Testis (tissue), 3 donors: ENCODE results near the gene MRPS16. TPM values are rescaled to one million over a fixed set of nuclear protein-coding genes. Genes with fewer than 3 reads are reported as not detected.

Experiments
- DNase-seq: peaks from one replicate; pipeline ENCODE4 v3.0.0-alpha.2; 2019
- H3K27ac ChIP-seq, 2 donors: fragments of 200-600 bp; sonication (generic); one replicate each; pipeline ENCODE4 v1.5.1; 2019
- H3K27me3 ChIP-seq: fragments of 200-600 bp; sonication (generic); one replicate; pipeline ENCODE4 v1.5.1; 2019
- H3K36me3 ChIP-seq: fragments of 200-600 bp; sonication (generic); one replicate; pipeline ENCODE4 v1.5.1; 2017; ENCODE audit warnings: low read depth; ENCODE audit errors: missing control alignments
- H3K4me1 ChIP-seq: fragments of 200-600 bp; sonication (generic); one replicate; pipeline ENCODE4 v1.5.1; 2019
- H3K4me3 ChIP-seq, 2 donors: fragments of 200-600 bp; sonication (generic); one replicate each; pipeline ENCODE4 v1.5.1; 2017 to 2019
- H3K9me3 ChIP-seq: fragments of 200-600 bp; sonication (generic); one replicate; pipeline ENCODE4 v1.5.1; 2017
- CTCF ChIP-seq, 3 experiments: fragments of 450-650 bp in 2 of 3; fragments of 200-600 bp in 1 of 3; sonication (generic) in 1 of 3; IDR thresholded peaks; one replicate each; pipeline ENCODE4 v1.5.1; 2016 to 2019; ENCODE audit warnings: antibody characterized with exemption in 3 of 3, mild to moderate bottlenecking in 2 of 3, moderate library complexity in 1 of 3
- POLR2A ChIP-seq: fragments of 450-650 bp; IDR thresholded peaks from one replicate; pipeline ENCODE4 v1.6.1; 2017; ENCODE audit warnings: antibody characterized with exemption, mild to moderate bottlenecking, moderate library complexity
- WGBS, 2 donors: methylation state at CpG; one replicate each; pipeline ENCODE4 v1.1.5; 2018; 5-methylcytosine and 5-hydroxymethylcytosine counted together
- intact Hi-C: fragments of 100-400 bp; cut with DNase I; formaldehyde crosslinking; loops from one replicate; pipeline ENCODE4 v1.15.1; 2023; ENCODE audit warnings: low total_unique reads
- polyA plus RNA-seq: library from polyadenylated mRNA; stranded (reverse); fragments of 350-450 nt; fragmentation: Illumina TruSeq; extraction: RNeasy Lipid Tissue Mini Kit (QIAGEN cat#74804); gene quantifications from one replicate; pipeline ENCODE4 v1.2.3, GENCODE V29; 2014; ENCODE audit warnings: low read depth, low replicate concordance; ENCODE audit not compliant: insufficient read depth
- total RNA-seq, 2 donors: library from RNA; depleted of rRNA; stranded (reverse); fragments of >200 nt; gene quantifications; one replicate each; pipeline ENCODE4 v1.2.3, GENCODE V29; 2016

Gene MRPS16
- total and polyA plus RNA-seq, 3 donors from 2014 or later, result 45.7 to 83.5 (median 59.6) TPM

- Histone ChIP-seq H3K4me3 (no peak overlapping the region), H3K36me3 (no peaks in the 10 kb centered on the region), H3K4me1 (no peaks in the 10 kb centered on the region), H3K27ac (no peak overlapping the region), H3K9me3 (no peaks in the 10 kb centered on the region), H3K27me3 (no peaks in the 10 kb centered on the region)
- intact Hi-C loops, result no loop called here
- TF ChIP-seq CTCF (IDR thresholded peaks at IDR 0.05), result no peak
- TF ChIP-seq POLR2A, result no peak
- 88 to 94% methylated on average over 1 of the region's 1 CpG for WGBS, 2 donors
- no peak for DNase-seq
Measured at GRCh38 chr10:73287441-73287840, 35.0 kb upstream of the MRPS16 start.

- intact Hi-C loops, result no loop called here
- WGBS, 2 donors, result 85 to 98% methylated on average over 3 of the region's 3 CpGs
- no peak overlapping the region for H3K27ac ChIP-seq
- no peaks in the 10 kb centered on the region for H3K9me3 ChIP-seq
- H3K4me3 ChIP-seq, result no peak overlapping the region
- peaks cover 4% of the 10 kb centered on the region for H3K36me3 ChIP-seq
- TF ChIP-seq POLR2A (no peak), CTCF (IDR thresholded peaks at IDR 0.05) (no peak)
- no peaks in the 10 kb centered on the region for H3K27me3 ChIP-seq
- no peak for DNase-seq
- H3K4me1 ChIP-seq, result no peaks in the 10 kb centered on the region
Measured at GRCh38 chr10:73281097-73281496, 28.7 kb upstream of the MRPS16 start.

GRCh38 chr10:73264423-73264822 is 12.0 kb upstream of the MRPS16 start:
- intact Hi-C loops, result no loop called here
- DNase-seq, result no peak
- H3K9me3 ChIP-seq, result no peaks in the 10 kb centered on the region
- H3K27me3 ChIP-seq, result no peaks in the 10 kb centered on the region
- H3K4me1 ChIP-seq, result no peaks in the 10 kb centered on the region
- WGBS, 2 donors, result 75 to 92% methylated on average over 2 of the region's 2 CpGs
- no peaks in the 10 kb centered on the region for H3K36me3 ChIP-seq
- H3K27ac ChIP-seq, result no peak overlapping the region
- TF ChIP-seq POLR2A (no peak), CTCF (IDR thresholded peaks at IDR 0.05) (no peak)
- no peak overlapping the region for H3K4me3 ChIP-seq

- Histone ChIP-seq H3K9me3 (no peaks in the 10 kb centered on the region), H3K27ac (no peak overlapping the region), H3K27me3 (no peaks in the 10 kb centered on the region), H3K36me3 (no peaks in the 10 kb centered on the region), H3K4me1 (no peaks in the 10 kb centered on the region), H3K4me3 (no peak overlapping the region)
- TF ChIP-seq CTCF (IDR thresholded peaks at IDR 0.05), result peak in 2 of 3 experiments; percentile 36 to 56
- TF ChIP-seq POLR2A, result no peak
- intact Hi-C loops, result no loop called here
- no peak for DNase-seq
- 48% methylated on average over 1 of the region's 1 CpG for WGBS, 2 donors
Measured at GRCh38 chr10:73263693-73264347, 11.4 kb upstream of the MRPS16 start.
